NCI-H82 treated with DMSO at 0.1 percent for 48 hours (cell line): ENCODE data around the gene EIF2D.
"Not testable (repeated sequence)": the region's sequence is repeated elsewhere in the genome, so short reads cannot be mapped to it uniquely, and the experiment has no call there.

Experiments used
- DNase-seq: peaks from one replicate; lab custom pipeline; 2025; ENCODE audit not compliant: unreplicated experiment; lab: John Stamatoyannopoulos, UW

Gene EIF2D

GRCh38 chr1:206635080-206635977, 23.1 kb upstream of the EIF2D start, which contains the start of gene DYRK3:
Gene DYRK3 (plus strand): TSS chr1:206635536. CDS start chr1:206635704, 168 bp downstream.
- DNase-seq: peak; percentile 85

- DNase-seq: peak; percentile 85
Observed at GRCh38 chr1:206634365-206635079, 22.3 kb upstream of the EIF2D start.

- no peak for DNase-seq
Observed at GRCh38 chr1:206633708-206634121, 21.4 kb upstream of the EIF2D start.

GRCh38 chr1:206631085-206631509, 18.8 kb upstream of the EIF2D start:
- DNase-seq: peak; percentile 97

GRCh38 chr1:206628916-206629315, 16.7 kb upstream of the EIF2D start:
- no peak for DNase-seq

- DNase-seq: not testable (repeated sequence)
Observed at GRCh38 chr1:206626396-206626795, 14.1 kb upstream of the EIF2D start.

GRCh38 chr1:206609229-206609991, 2.9 kb downstream of the EIF2D start:
- no peak for DNase-seq

- no peak for DNase-seq
Observed at GRCh38 chr1:206608108-206608698, 4.1 kb downstream of the EIF2D start.

- DNase-seq: no peak
Observed at GRCh38 chr1:206606867-206607266, 5.4 kb downstream of the EIF2D start.

- no peak for DNase-seq
Observed at GRCh38 chr1:206604861-206605260, 7.4 kb downstream of the EIF2D start.

GRCh38 chr1:206600527-206600926, 11.7 kb downstream of the EIF2D start:
- DNase-seq: no peak

- no peak for DNase-seq
Observed at GRCh38 chr1:206596319-206596666, 16.0 kb downstream of the EIF2D start.

- no peak for DNase-seq
Observed at GRCh38 chr1:206595581-206596318, 16.5 kb downstream of the EIF2D start.

- no peak for DNase-seq
Observed at GRCh38 chr1:206593351-206593925, 18.8 kb downstream of the EIF2D start.

- DNase-seq: no peak
Observed at GRCh38 chr1:206591696-206592095, 20.6 kb downstream of the EIF2D start.

- DNase-seq: no peak
Observed at GRCh38 chr1:206591226-206591625, 21.0 kb downstream of the EIF2D start.

GRCh38 chr1:206590025-206590758, 22.1 kb downstream of the EIF2D start:
- DNase-seq: peak; percentile 34

- no peak for DNase-seq
Observed at GRCh38 chr1:206589206-206589605, 23.1 kb downstream of the EIF2D start.

GRCh38 chr1:206588492-206588891, 23.8 kb downstream of the EIF2D start:
- DNase-seq: no peak
